NCI-H1092 treated with DMSO at 0.1 percent for 48 hours (cell line): ENCODE results near the gene FHIT.

Experiments used
- DNase-seq: peaks from one replicate; lab custom pipeline; 2025; lab: John Stamatoyannopoulos, UW

Gene FHIT

DNA sequence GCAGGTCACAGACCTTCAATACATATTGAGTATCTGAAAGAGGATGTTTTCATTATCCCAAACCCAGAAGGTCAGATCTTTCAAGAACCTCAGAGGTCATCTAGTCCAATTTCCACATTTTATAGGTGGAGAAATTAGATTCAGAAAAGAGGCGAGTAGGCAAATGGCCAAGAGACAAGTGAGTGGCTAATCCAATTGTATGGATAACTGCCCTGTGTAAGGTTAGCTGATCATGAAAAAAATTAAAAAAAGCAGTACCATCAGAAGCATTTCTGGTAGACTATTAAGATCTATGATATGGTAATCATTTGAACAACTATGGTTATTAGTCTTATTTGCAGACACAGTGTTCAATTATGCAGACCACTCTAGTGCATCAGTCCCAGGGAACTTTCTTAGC, 1540.7 kb downstream of the FHIT start:
- no peak for DNase-seq

DNA sequence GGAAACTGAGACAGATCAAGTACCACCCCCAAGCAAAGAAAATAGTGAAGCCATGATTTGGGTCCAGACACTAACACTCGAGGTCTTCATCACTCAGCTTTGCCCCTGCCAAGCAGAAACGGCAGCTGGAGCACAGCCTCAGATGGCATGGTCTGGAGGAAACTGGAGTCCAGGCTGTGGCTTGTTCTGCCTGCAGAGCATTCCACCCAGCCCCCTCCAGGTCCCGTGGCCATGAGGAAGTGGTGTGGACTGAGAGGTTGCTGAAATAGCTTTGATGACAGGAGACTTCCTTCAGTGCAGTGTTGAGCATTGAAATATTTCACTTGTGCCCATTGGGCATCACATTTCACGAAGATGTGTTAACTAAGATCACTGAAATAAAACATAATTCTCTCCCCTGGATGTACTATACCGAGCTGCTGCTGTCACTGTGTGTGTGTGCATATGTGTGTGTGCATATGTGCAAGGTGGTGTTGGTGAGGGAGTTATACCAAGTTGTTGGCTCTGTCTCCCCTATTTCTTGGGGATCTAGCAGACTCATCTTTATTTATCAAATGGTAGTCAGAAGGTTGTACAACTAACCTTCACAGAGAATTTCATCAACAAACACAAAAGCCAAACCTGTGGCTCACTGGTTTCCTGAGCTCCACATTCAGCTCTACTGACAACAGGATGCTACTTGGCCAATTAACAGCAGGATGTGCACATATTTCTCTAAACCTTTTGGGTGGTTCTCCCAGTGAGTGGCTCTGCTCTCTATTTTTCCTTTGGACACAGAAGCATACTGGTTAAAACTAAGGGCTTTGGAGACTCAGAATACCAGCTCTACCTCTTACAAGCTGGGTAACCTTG, 1541.3 kb downstream of the FHIT start:
- DNase-seq, result no peak

- no peak for DNase-seq
Measured at GRCh38 chr3:59708202-59708601, 1543.0 kb downstream of the FHIT start.

GRCh38 chr3:59704292-59704691, 1547.0 kb downstream of the FHIT start:
- no peak for DNase-seq

DNA sequence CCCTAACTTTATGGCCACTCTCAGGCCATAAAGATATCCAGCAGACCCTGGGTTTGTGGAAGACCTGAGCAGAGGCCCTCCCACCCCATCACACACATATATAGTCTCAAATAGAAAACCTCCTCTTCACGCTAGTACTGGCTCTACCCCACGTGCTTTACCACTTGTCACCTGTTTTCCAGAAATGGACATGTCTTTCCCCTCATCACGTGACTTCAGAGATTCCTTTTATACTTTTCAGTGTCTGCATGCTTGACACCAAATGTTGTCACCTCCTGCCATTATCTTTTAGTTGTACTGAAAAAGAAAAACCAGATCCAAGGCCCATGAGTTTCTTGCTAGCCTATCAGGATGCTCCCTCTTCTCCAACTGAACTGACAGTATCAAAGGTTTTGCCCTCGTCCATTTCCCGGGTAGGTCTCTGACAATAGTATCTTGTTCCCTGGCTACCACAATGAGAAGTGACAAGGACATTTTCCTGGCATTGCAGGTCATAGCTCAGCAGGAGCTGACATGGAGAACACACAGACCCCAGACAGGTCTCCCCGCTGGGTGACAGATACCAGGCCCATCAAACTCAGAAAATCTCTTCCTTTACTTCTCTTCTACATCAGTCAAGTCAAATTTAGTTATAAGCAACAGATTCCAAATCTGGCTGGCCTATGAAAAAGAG, 1551.5 kb downstream of the FHIT start:
- no peak for DNase-seq
